Heart right ventricle (tissue), 16 donors: Measurements from ENCODE around the gene FGD3. TPM values are rescaled to one million over a fixed set of nuclear protein-coding genes. Genes with fewer than 3 reads are reported as not detected.

ENCODE experiments used
- ATAC-seq, 8 donors: fragments of 200-7000 bp; cut with Tn5 transposase; one replicate each; pipeline ENCODE4 v1.9.1; 2020; ENCODE audit warnings: mild to moderate bottlenecking in 8 of 8, moderate library complexity in 8 of 8, moderate number of reproducible peaks in 1 of 8
- DNase-seq, 2 donors: peaks; one replicate each; pipeline ENCODE4 v3.0.0-alpha.2; 2020
- H3K27ac ChIP-seq, 10 donors: fragments of 200-600 bp; sonication (generic) in 2 of 10; one replicate each; pipeline versions ENCODE4 v1.5.0 to v1.8.0; 2020 to 2022; ENCODE audit warnings: mild to moderate bottlenecking in 3 of 10
- H3K27me3 ChIP-seq, 7 donors: fragments of 200-600 bp; one replicate each; pipeline ENCODE4 v1.8.0; 2021 to 2022; ENCODE audit warnings: mild to moderate bottlenecking in 2 of 7
- H3K36me3 ChIP-seq, 9 donors: fragments of 200-600 bp; sonication (generic) in 1 of 9; one replicate each; pipeline versions ENCODE4 v1.5.0 to v1.8.0; 2020 to 2022; ENCODE audit warnings: mild to moderate bottlenecking in 2 of 9
- H3K4me1 ChIP-seq, 9 donors: fragments of 200-600 bp; sonication (generic) in 1 of 9; one replicate each; pipeline versions ENCODE4 v1.5.0 to v1.8.0; 2020 to 2022; ENCODE audit warnings: mild to moderate bottlenecking in 4 of 9
- H3K4me3 ChIP-seq, 10 donors: fragments of 200-600 bp; sonication (generic) in 2 of 10; one replicate each; pipeline versions ENCODE4 v1.5.0 to v1.8.0; 2020 to 2022; ENCODE audit warnings: mild to moderate bottlenecking in 7 of 10, moderate library complexity in 2 of 10
- H3K9me3 ChIP-seq, 11 donors: fragments of 200-600 bp in 10 of 11; sonication (generic) in 2 of 11; one replicate each; pipeline versions ENCODE4 v1.5.0 to v1.8.0; 2013 to 2022; ENCODE audit warnings: mild to moderate bottlenecking in 2 of 11, control low read depth in 1 of 11, moderate library complexity in 1 of 11
- CTCF ChIP-seq, 9 donors: fragments of 200-600 bp; sonication (generic) in 2 of 9; IDR thresholded peaks; one replicate each; pipeline versions ENCODE4 v1.5.0 to v1.8.0; 2021 to 2022; ENCODE audit warnings: antibody characterized with exemption in 9 of 9, mild to moderate bottlenecking in 5 of 9, moderate library complexity in 1 of 9
- WGBS, 2 donors: extraction: QIAGEN DNeasy Blood & Tissue Kit; methylation state at CpG; one replicate each; pipeline ENCODE4 v1.1.7; 2013; ENCODE audit warnings: inconsistent platforms in 1 of 2; 5-methylcytosine and 5-hydroxymethylcytosine counted together
- intact Hi-C, 10 donors: fragments of 100-400 bp; cut with DNase I; formaldehyde crosslinking; loops; one replicate each; pipeline versions ENCODE4 v1.11.1 to v1.14.2; 2022
- polyA plus RNA-seq, 2 donors: library from polyadenylated mRNA; stranded (reverse); fragments of 200-250 nt; gene quantifications; one replicate each; pipeline ENCODE4 v1.2.3, GENCODE V29; 2013
- total RNA-seq, 10 donors: library from RNA; stranded (reverse); fragmentation: NEBNext Ultra II Directional in 3 of 10; extraction: Animal tissue kit (Norgen Biotek cat#: 25700) in 3 of 10; gene quantifications; one replicate each; pipeline versions ENCODE4 v1.2.1 to v1.2.4, GENCODE V29; 2021 to 2023
- donor health status: Arrhythmogenic right ventricular cardiomyopathy.
- donor health status: ischemic (EF 13 %, LVEDD 7.1; RV severe dilation, severe dysfunction).
- donor health status: healthy with polysubstance abuse.
- donor health status: DM: no; HTN: yes; CAD: no.
- donor health status: DM: no; HTN: no; CAD: no.
- donor health status: ischemic (EF 25% LVEDD 6.9; RV normal size, moderate dysfunction).
- donor health status: ischemic (EF 25% LVEDD 5.7; RV mildly dilated, moderate dysfunction).
- donor health status: healthy.
- donor health status: DM: yes; HTN: yes; CAD: no.
- donor health status: Ischemic cardiomyopathy.
- donor health status: ischemic (EF 35%, LVEDD 5.7; RV mildly dilated, moderate dysfunction).
- donor health status: nonischemic (EF 11% LVEDD 7.7; RV severe dilation, severe dysfunction).
- donor health status: DM: yes; HTN: yes; CAD: no.
- donor health status: PGD.
- donor health status: ischemic (EF 29% LVEDD 5.4; RV normal size, mild dysfunction).
- donor health status: nonischemic (EF 23%, LVEDD 6.1; RV moderate dilation, normal function).

Gene FGD3
- total and polyA plus RNA-seq, 12 donors: 0.40 to 8.5 (median 2.2) TPM

DNA sequence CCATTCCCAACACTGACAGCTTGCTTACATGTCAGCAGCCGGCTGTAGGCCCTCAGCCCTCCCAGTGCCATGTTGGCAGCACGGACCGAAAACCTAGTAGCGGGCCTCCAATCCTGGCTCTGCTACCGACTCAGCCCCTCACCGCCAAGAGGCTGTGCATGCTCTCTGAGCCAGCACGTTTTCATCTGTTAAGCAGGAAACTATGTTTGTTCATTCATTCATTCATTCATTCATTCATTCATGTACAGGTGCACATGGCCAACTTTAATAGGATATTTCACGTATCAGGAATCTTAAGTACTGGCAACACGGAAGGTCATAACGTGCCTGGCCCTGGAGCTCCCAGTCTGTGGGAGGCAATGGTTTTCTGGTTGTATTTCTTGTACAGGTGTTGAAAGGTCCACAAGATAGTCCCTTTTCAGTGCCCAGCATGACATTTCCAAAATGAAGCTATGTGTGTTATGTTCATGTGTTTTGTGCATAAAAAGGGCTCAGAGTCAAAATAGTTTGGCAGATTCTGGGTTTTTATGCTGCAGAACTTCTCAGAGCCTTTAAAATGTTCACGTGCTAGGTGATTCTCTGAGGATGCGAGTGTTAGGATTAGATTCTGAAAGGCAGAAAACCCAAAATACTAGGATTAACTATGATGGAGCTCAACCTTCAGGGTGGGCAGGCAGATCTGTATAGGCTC lies 128.9 kb downstream of the FGD3 start:
- intact Hi-C loops: no loop called here
- DNase-seq: no peak

GRCh38 chr9:93076792-93077128 lies 129.4 kb downstream of the FGD3 start:
- DNase-seq (no peak), ATAC-seq (no peak)
- Histone ChIP-seq H3K4me3 (no peak overlapping the region), H3K27ac (no peak overlapping the region), H3K27me3 (no peaks in the 10 kb centered on the region), H3K36me3 (peaks cover 0 to 8% (median 0%) of the 10 kb centered on the region in 9 donors), H3K4me1 (peaks cover 0 to 12% (median 4%) of the 10 kb centered on the region in 9 donors), H3K9me3 (no peaks in the 10 kb centered on the region)
- intact Hi-C loops: no loop called here
- TF ChIP-seq CTCF (IDR thresholded peaks at IDR 0.05): no peak
- 96 to 100% methylated on average over 2 of the region's 2 CpGs for WGBS, 2 donors

More for the DNA sequence above, 128.9 kb downstream of the FGD3 start:
- TF ChIP-seq CTCF (IDR thresholded peaks at IDR 0.05): no peak
- WGBS, 2 donors: 88 to 94% methylated on average over 12 of the region's 12 CpGs
- peaks cover 0 to 12% (median 4%) of the 10 kb centered on the region in 9 donors for H3K4me1 ChIP-seq
- no peak for ATAC-seq
- H3K4me3 ChIP-seq: no peak overlapping the region
- peaks cover 0 to 8% (median 0%) of the 10 kb centered on the region in 9 donors for H3K36me3 ChIP-seq
- no peaks in the 10 kb centered on the region for H3K27me3 ChIP-seq
- no peak overlapping the region for H3K27ac ChIP-seq
- H3K9me3 ChIP-seq: no peaks in the 10 kb centered on the region

DNA sequence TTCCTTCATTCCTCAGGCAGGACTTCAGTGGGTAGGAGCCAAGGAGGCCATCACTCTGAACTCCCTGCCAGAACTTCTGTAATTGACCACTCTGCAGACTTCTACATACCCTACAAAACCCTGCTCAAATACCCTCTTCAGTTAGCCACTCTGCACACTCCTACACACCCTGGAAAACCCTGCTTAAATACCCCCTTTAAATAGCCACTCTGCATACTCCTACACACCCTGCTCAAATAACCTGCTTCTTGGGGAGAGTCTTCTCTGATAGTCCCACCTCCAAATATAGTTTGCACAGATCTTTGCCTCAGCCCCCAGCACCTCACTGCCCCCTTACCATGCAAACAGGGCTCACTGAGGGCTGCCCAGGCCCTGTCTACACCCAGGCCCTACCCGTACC lies 130.0 kb downstream of the FGD3 start:
- H3K27ac ChIP-seq: no peak overlapping the region
- H3K9me3 ChIP-seq: no peaks in the 10 kb centered on the region
- intact Hi-C loops: no loop called here
- H3K4me1 ChIP-seq: peaks cover 0 to 6% (median under 1%) of the 10 kb centered on the region in 9 donors
- peaks cover 0 to 8% (median 0%) of the 10 kb centered on the region in 9 donors for H3K36me3 ChIP-seq
- WGBS, 2 donors: 95 to 100% methylated on average over 1 of the region's 1 CpG
- ATAC-seq: no peak
- H3K4me3 ChIP-seq: no peak overlapping the region
- no peaks in the 10 kb centered on the region for H3K27me3 ChIP-seq
- DNase-seq: no peak
- TF ChIP-seq CTCF (IDR thresholded peaks at IDR 0.05): no peak

DNA sequence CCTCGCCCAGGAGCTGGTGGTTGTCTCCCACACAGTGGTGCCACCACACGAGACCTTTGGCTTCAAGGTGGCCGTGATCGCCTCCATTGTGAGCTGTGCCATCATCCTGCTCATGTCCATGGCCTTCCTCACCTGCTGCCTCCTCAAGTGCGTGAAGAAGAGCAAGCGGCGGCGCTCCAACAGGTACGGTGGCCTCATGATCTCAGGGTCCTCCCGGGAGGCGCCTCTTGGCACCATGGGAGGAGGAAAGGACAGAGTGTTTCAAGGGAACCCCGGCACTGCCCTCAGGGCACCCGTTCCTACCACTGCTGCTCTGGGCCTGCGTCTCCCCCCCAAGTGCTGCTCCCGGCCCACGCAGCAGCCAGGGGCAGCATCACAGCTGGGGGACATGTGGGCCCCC lies 130.5 kb downstream of the FGD3 start:
- H3K4me1 ChIP-seq: peaks cover 0 to 2% (median 0%) of the 10 kb centered on the region in 9 donors

More for the DNA sequence above, 130.5 kb downstream of the FGD3 start:
- TF ChIP-seq CTCF (IDR thresholded peaks at IDR 0.05): no peak
- DNase-seq: no peak
- H3K27me3 ChIP-seq: no peaks in the 10 kb centered on the region
- H3K36me3 ChIP-seq: peaks cover 0 to 8% (median 0%) of the 10 kb centered on the region in 9 donors
- 97 to 98% methylated on average over 16 of the region's 16 CpGs for WGBS, 2 donors
- H3K9me3 ChIP-seq: no peaks in the 10 kb centered on the region
- H3K27ac ChIP-seq: no peak overlapping the region
- no peak for ATAC-seq
- no peak overlapping the region for H3K4me3 ChIP-seq
- intact Hi-C loops: no loop called here
